ENCODE data around the gene WNT3. TPM values are rescaled to one million over a fixed set of nuclear protein-coding genes. Genes with fewer than 3 reads are reported as not detected.

Gene WNT3
- total RNA-seq, 1 donor from 2014 or later: not detected

- Histone ChIP-seq H3K4me1 (no peaks in the 10 kb centered on the region), H3K27ac (no peak overlapping the region), H3K36me3 (no peaks in the 10 kb centered on the region), H3K9me3 (no peaks in the 10 kb centered on the region), H3K27me3 (no peaks in the 10 kb centered on the region), H3K4me3 (no peak overlapping the region)
- no peak for TF ChIP-seq CTCF (IDR thresholded peaks at IDR 0.05)
- intact Hi-C loops (cut with DNase I): no loop called here
- DNase-seq (ENCODE audit: low spot score in 2 of 2): no peak
Measured at GRCh38 chr17:46809110-46809571, 9.4 kb downstream of the WNT3 start.

DNA sequence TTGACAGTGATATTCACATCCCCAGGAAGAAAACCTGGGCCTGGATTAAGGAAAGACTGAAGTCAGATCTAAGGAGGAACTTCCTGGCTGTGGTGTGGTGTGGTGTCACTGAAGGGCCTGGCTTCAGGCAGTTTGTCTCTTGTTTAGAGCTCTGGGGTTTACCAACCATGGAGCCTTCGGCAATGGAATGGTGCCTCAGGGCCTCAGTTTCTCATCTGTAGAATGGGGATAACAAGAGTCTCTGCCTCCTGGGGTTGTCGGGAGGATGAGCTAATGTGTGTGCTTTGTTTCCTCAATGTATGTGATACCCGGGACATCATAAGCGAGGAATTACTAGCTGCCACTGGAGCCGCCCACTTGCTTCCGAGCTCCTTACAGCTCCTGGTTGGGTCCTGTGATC, 12.7 kb downstream of the WNT3 start:
- DNase-seq (ENCODE audit: low spot score in 2 of 2): no peak
- H3K9me3 ChIP-seq: no peaks in the 10 kb centered on the region

DNA sequence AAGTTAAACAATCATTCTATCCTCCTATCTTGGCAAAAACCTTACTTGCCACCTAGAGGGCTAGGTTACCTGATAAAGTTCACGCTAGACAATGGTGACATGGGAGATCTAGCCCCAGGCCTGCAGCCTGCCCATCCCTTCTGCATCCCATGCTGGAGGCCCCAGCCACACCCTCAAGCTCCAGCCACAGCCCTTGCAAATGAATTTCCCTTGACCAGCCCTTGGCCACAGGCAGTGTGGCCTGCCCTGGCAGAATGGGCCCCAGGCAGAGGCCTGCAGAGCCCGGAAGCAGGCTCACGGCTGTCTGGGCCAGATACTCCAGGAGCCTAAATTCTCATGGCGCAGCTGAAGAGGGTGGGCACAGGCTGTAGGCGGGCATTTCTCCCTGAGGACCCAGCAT, 14.9 kb downstream of the WNT3 start:
- no peaks in the 10 kb centered on the region for H3K36me3 ChIP-seq
- DNase-seq (ENCODE audit: low spot score in 2 of 2): no peak
- no peaks in the 10 kb centered on the region for H3K27me3 ChIP-seq
- TF ChIP-seq CTCF (IDR thresholded peaks at IDR 0.05): no peak
- H3K27ac ChIP-seq: no peak overlapping the region
- H3K9me3 ChIP-seq: no peaks in the 10 kb centered on the region
- no peaks in the 10 kb centered on the region for H3K4me1 ChIP-seq
- no peak overlapping the region for H3K4me3 ChIP-seq
- intact Hi-C loops (cut with DNase I): no loop called here

More for the DNA sequence above, 12.7 kb downstream of the WNT3 start:
- no peaks in the 10 kb centered on the region for H3K27me3 ChIP-seq
- TF ChIP-seq CTCF (IDR thresholded peaks at IDR 0.05): no peak
- H3K36me3 ChIP-seq: no peaks in the 10 kb centered on the region
- no peak overlapping the region for H3K27ac ChIP-seq
- no peaks in the 10 kb centered on the region for H3K4me1 ChIP-seq
- intact Hi-C loops (cut with DNase I): no loop called here
- no peak overlapping the region for H3K4me3 ChIP-seq

GRCh38 chr17:46802800-46803199, 15.7 kb downstream of the WNT3 start:
- intact Hi-C loops (cut with DNase I): no loop called here
- Histone ChIP-seq H3K4me1 (no peaks in the 10 kb centered on the region), H3K9me3 (no peaks in the 10 kb centered on the region), H3K27ac (no peak overlapping the region), H3K36me3 (no peaks in the 10 kb centered on the region), H3K4me3 (no peak overlapping the region), H3K27me3 (no peaks in the 10 kb centered on the region)
- no peak for TF ChIP-seq CTCF (IDR thresholded peaks at IDR 0.05)
- no peak for DNase-seq (ENCODE audit: low spot score in 2 of 2)

- Histone ChIP-seq H3K27me3 (no peaks in the 10 kb centered on the region), H3K27ac (no peak overlapping the region), H3K36me3 (no peaks in the 10 kb centered on the region), H3K4me3 (no peak overlapping the region), H3K4me1 (no peaks in the 10 kb centered on the region), H3K9me3 (no peaks in the 10 kb centered on the region)
- no peak for DNase-seq (ENCODE audit: low spot score in 2 of 2)
- no peak for TF ChIP-seq CTCF (IDR thresholded peaks at IDR 0.05)
- intact Hi-C loops (cut with DNase I): no loop called here
Measured at GRCh38 chr17:46800573-46800972, 17.9 kb downstream of the WNT3 start.

GRCh38 chr17:46796956-46797530, 21.4 kb downstream of the WNT3 start:
- Histone ChIP-seq H3K4me1 (no peaks in the 10 kb centered on the region), H3K27ac (no peak overlapping the region), H3K9me3 (no peaks in the 10 kb centered on the region), H3K4me3 (no peak overlapping the region), H3K27me3 (no peaks in the 10 kb centered on the region), H3K36me3 (no peaks in the 10 kb centered on the region)
- intact Hi-C loops (cut with DNase I): no loop called here
- TF ChIP-seq CTCF (IDR thresholded peaks at IDR 0.05): no peak
- no peak for DNase-seq (ENCODE audit: low spot score in 2 of 2)

Data from ascending aorta (tissue), 2 donors.